Trophoblast cell (in vitro differentiated cells and primary cell): ENCODE results near the gene RAET1L.

Experiments
- DNase-seq, 2 donors: peaks; one replicate each; pipeline ENCODE4 v3.0.0-alpha.2; 2016
- H2AFZ ChIP-seq: 2 replicates; pipeline ENCODE4 v1.6.1; 2013; ENCODE audit warnings: low read length, moderate library complexity, mild to moderate bottlenecking; ENCODE audit not compliant: insufficient read depth, poor library complexity
- H2AK5ac ChIP-seq: 2 replicates; pipeline ENCODE4 v1.6.1; 2013; ENCODE audit warnings: mild to moderate bottlenecking, low read length
- H2BK120ac ChIP-seq: 2 replicates; pipeline ENCODE4 v1.6.1; 2013; ENCODE audit warnings: low read length, mild to moderate bottlenecking, moderate library complexity; ENCODE audit not compliant: insufficient read depth, poor library complexity
- H2BK12ac ChIP-seq: 2 replicates; pipeline ENCODE4 v1.6.1; 2013; ENCODE audit warnings: mild to moderate bottlenecking, low read length, moderate library complexity
- H2BK5ac ChIP-seq: 2 replicates; pipeline ENCODE4 v1.6.1; 2013; ENCODE audit warnings: low read length, low read depth, moderate library complexity, mild to moderate bottlenecking; ENCODE audit not compliant: poor library complexity
- H3K14ac ChIP-seq: 2 replicates; pipeline ENCODE4 v1.6.1; 2013; ENCODE audit warnings: mild to moderate bottlenecking, low read length
- H3K18ac ChIP-seq: 2 replicates; pipeline ENCODE4 v1.6.1; 2013; ENCODE audit warnings: mild to moderate bottlenecking, low read length
- H3K23ac ChIP-seq: 2 replicates; pipeline ENCODE4 v1.6.1; 2013; ENCODE audit warnings: low read length
- H3K27ac ChIP-seq: 2 replicates; pipeline ENCODE4 v1.5.1; 2013; ENCODE audit warnings: low read depth, mild to moderate bottlenecking, inconsistent platforms, low read length, moderate library complexity
- H3K27me3 ChIP-seq: 2 replicates; pipeline ENCODE4 v1.6.1; 2013; ENCODE audit warnings: inconsistent platforms, mild to moderate bottlenecking, low read length, moderate library complexity; ENCODE audit not compliant: insufficient read depth
- H3K36me3 ChIP-seq, 2 experiments: 1 replicate in 1 of 2; 2 replicates in 1 of 2; pipeline ENCODE4 v1.6.1; 2013; ENCODE audit warnings: low read length in 2 of 2, mild to moderate bottlenecking in 2 of 2, moderate library complexity in 1 of 2; ENCODE audit not compliant: insufficient read depth in 2 of 2, control insufficient read depth in 1 of 2
- H3K4ac ChIP-seq: 2 replicates; pipeline ENCODE4 v1.6.1; 2013; ENCODE audit warnings: low read depth, mild to moderate bottlenecking, low read length, moderate library complexity
- H3K4me1 ChIP-seq, 2 experiments: 1 replicate in 1 of 2; 2 replicates in 1 of 2; pipeline ENCODE4 v1.6.1; 2013; ENCODE audit warnings: low read length in 2 of 2, mild to moderate bottlenecking in 2 of 2, moderate library complexity in 1 of 2; ENCODE audit not compliant: insufficient read depth in 2 of 2, control insufficient read depth in 1 of 2
- H3K4me2 ChIP-seq: 2 replicates; pipeline ENCODE4 v1.6.1; 2013; ENCODE audit warnings: inconsistent platforms, mild to moderate bottlenecking, low read length, moderate library complexity
- H3K4me3 ChIP-seq: 2 replicates; pipeline ENCODE4 v1.5.1; 2013; ENCODE audit warnings: mild to moderate bottlenecking, low read depth, low read length, inconsistent platforms
- H3K79me1 ChIP-seq: one replicate; pipeline ENCODE4 v1.6.1; 2013; ENCODE audit warnings: low read length
- H3K79me2 ChIP-seq: 2 replicates; pipeline ENCODE4 v1.6.1; 2013; ENCODE audit warnings: low read length, mild to moderate bottlenecking; ENCODE audit not compliant: control insufficient read depth, insufficient read depth, poor library complexity
- H3K9ac ChIP-seq: 2 replicates; pipeline ENCODE4 v1.6.1; 2013; ENCODE audit warnings: mild to moderate bottlenecking, low read length
- H3K9me3 ChIP-seq: 2 replicates; pipeline ENCODE4 v1.6.1; 2013; ENCODE audit warnings: low read depth, mild to moderate bottlenecking, control low read depth, inconsistent platforms, low read length; ENCODE audit not compliant: insufficient read depth
- H4K12ac ChIP-seq: 2 replicates; pipeline ENCODE4 v1.6.1; 2013; ENCODE audit warnings: low read depth, mild to moderate bottlenecking, low read length, moderate library complexity
- H4K8ac ChIP-seq: 2 replicates; pipeline ENCODE4 v1.6.1; 2013; ENCODE audit warnings: low read depth, mild to moderate bottlenecking, low read length, moderate library complexity
- H4K91ac ChIP-seq: one replicate; pipeline ENCODE4 v1.6.1; 2013; ENCODE audit warnings: low read depth, mild to moderate bottlenecking, low read length, moderate library complexity
- WGBS: extraction: QIAGEN DNeasy Blood & Tissue Kit; methylation state at CpG from one replicate; pipeline ENCODE4 v1.1.7; 2013; ENCODE audit warnings: missing lambda C conversion rate; ENCODE audit not compliant: insufficient read length, insufficient coverage; ENCODE audit errors: extremely low coverage; 5-methylcytosine and 5-hydroxymethylcytosine counted together

Gene RAET1L

GRCh38 chr6:150046943-150047342, 21.6 kb upstream of the RAET1L start:
- H3K4me2 ChIP-seq = no peak overlapping the region

GRCh38 chr6:150044621-150045145, 19.4 kb upstream of the RAET1L start:
- Histone ChIP-seq H4K8ac (no peak overlapping the region), H2BK5ac (no peak overlapping the region), H3K79me1 (no peaks in the 10 kb centered on the region), H3K4me2 (no peak overlapping the region), H2AK5ac (no peak overlapping the region), H2AFZ (no peak overlapping the region), H3K4me3 (no peak overlapping the region), H4K91ac (no peak overlapping the region), H3K4ac (no peak overlapping the region), H3K9ac (no peak overlapping the region), H2BK12ac (no peak overlapping the region), H2BK120ac (no peak overlapping the region), H3K14ac (no peak overlapping the region), H3K9me3 (peaks cover 4% of the 10 kb centered on the region), H3K4me1 (no peaks in the 10 kb centered on the region), H3K79me2 (no peaks in the 10 kb centered on the region), H4K12ac (no peak overlapping the region), H3K18ac (no peak overlapping the region), H3K36me3 (no peaks in the 10 kb centered on the region), H3K23ac (no peak overlapping the region), H3K27ac (no peak overlapping the region), H3K27me3 (no peaks in the 10 kb centered on the region)
- no peak for DNase-seq
- WGBS = no CpG with 5 or more reads among the region's 10 CpGs

More at GRCh38 chr6:150046943-150047342, 21.6 kb upstream of the RAET1L start:
- Histone ChIP-seq H2AK5ac (no peak overlapping the region), H3K4me3 (no peak overlapping the region), H2BK12ac (no peak overlapping the region), H4K12ac (no peak overlapping the region), H3K79me2 (no peaks in the 10 kb centered on the region), H4K91ac (no peak overlapping the region), H3K18ac (no peak overlapping the region), H3K9me3 (peaks cover 4% of the 10 kb centered on the region), H3K27ac (no peak overlapping the region), H3K9ac (no peak overlapping the region), H3K23ac (no peak overlapping the region), H4K8ac (no peak overlapping the region), H3K79me1 (no peaks in the 10 kb centered on the region), H2BK120ac (no peak overlapping the region), H3K4me1 (no peaks in the 10 kb centered on the region), H3K36me3 (no peaks in the 10 kb centered on the region), H3K4ac (no peak overlapping the region), H3K14ac (no peak overlapping the region), H2BK5ac (no peak overlapping the region), H3K27me3 (no peaks in the 10 kb centered on the region), H2AFZ (no peak overlapping the region)
- DNase-seq = peak; percentile 79 to 81
- no CpG with 5 or more reads among the region's 1 CpG for WGBS

DNA sequence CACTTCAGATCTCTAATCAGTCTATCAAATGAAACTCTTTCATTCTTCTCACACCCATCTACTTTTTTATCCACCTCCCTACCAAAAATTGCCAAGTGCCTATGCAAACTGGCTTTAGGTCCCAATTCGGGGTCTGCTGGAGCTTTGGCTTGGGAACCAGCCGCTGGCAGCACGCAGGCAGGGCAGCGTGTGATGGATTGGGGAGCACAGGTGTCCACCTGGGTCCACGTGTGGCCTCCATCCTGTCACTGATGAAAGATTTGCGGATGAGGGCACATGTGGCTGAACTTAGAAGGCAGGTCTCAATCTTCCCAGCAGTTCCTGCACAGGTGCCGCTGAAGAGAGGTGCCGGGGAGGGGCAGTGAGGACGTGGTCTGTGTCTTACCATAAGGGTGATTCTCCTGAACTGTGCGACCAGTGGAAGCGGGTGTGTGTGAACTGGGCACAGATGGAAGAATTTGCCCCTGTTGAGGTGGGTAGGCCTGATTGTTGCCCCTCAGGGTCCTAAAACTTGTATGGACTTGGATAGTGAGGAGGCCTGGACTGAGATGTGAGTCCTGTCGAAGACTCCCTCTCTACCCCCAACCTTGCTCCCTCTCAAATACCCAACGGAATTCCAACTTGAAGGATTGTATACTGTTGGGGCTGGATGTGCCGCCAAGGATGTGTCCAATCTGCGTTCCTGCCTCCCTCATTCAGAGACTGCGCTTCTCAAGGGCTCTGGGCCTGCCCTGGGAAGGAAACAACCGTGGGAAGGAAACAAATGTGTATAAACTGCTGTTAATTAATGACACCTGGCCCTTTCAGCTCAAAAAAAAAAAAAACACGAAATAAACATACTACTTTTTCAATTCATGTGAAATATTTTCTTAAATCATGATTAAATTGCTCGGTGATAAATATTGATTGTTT, 18.4 kb upstream of the RAET1L start:
- no peak overlapping the region for H4K91ac ChIP-seq
- H3K4me1 ChIP-seq = no peaks in the 10 kb centered on the region
- H3K27ac ChIP-seq = no peak overlapping the region
- no peak for DNase-seq
- H4K8ac ChIP-seq = no peak overlapping the region
- H2BK5ac ChIP-seq = no peak overlapping the region
- no peak overlapping the region for H2AK5ac ChIP-seq
- no CpG with 5 or more reads among the region's 19 CpGs for WGBS
- H2BK120ac ChIP-seq = no peak overlapping the region
- H3K23ac ChIP-seq = no peak overlapping the region
- H4K12ac ChIP-seq = no peak overlapping the region
- no peak overlapping the region for H3K4ac ChIP-seq
- no peak overlapping the region for H3K14ac ChIP-seq
- no peaks in the 10 kb centered on the region for H3K36me3 ChIP-seq
- H2AFZ ChIP-seq = no peak overlapping the region
- H3K9ac ChIP-seq = no peak overlapping the region
- peak overlapping the region; percentile 30 for H3K4me3 ChIP-seq
- no peak overlapping the region for H3K4me2 ChIP-seq
- no peaks in the 10 kb centered on the region for H3K79me1 ChIP-seq
- H3K9me3 ChIP-seq = peaks cover 4% of the 10 kb centered on the region
- no peak overlapping the region for H3K18ac ChIP-seq
- no peaks in the 10 kb centered on the region for H3K79me2 ChIP-seq
- no peak overlapping the region for H2BK12ac ChIP-seq
- H3K27me3 ChIP-seq = peaks cover 5% of the 10 kb centered on the region

DNA sequence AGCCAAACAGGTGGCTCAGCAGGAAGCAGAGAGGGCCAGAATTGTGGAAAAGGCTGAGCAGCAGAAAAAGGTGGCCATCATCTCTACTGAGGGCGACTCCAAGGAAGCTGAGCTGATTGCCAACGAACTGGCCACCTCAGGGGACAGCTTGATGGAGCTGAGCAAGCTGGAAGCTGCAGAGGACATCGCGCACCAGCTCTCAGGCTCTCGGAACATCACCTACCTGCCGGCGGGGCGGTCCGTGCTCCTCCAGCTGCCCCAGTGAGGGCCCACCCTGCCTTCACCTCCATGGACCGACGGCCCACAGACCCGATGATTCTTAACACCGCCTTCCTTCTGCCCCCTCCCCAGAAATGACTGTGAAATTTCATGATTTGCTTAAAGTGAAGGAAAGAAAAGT, 17.8 kb upstream of the RAET1L start:
- Histone ChIP-seq H3K79me2 (no peaks in the 10 kb centered on the region), H3K23ac (no peak overlapping the region), H3K79me1 (no peaks in the 10 kb centered on the region), H3K4me2 (no peak overlapping the region), H4K91ac (no peak overlapping the region), H3K9me3 (peaks cover 7% of the 10 kb centered on the region), H2AFZ (no peak overlapping the region), H3K18ac (no peak overlapping the region), H4K8ac (no peak overlapping the region), H2AK5ac (no peak overlapping the region), H3K36me3 (no peaks in the 10 kb centered on the region), H3K4ac (no peak overlapping the region), H3K27ac (no peak overlapping the region), H3K4me3 (no peak overlapping the region), H2BK120ac (no peak overlapping the region), H3K9ac (no peak overlapping the region), H4K12ac (no peak overlapping the region), H3K27me3 (peaks cover 12% of the 10 kb centered on the region), H3K4me1 (no peaks in the 10 kb centered on the region), H2BK12ac (no peak overlapping the region), H2BK5ac (no peak overlapping the region), H3K14ac (no peak overlapping the region)
- no peak for DNase-seq
- WGBS = no CpG with 5 or more reads among the region's 13 CpGs
